K562 (cell line): Measurements from ENCODE around the gene CFAP251.

Source experiments
- CXXC5 ChIP-seq: fragments of 250-450 bp; sonication (Bioruptor Pico); IDR thresholded peaks from 2 replicates; pipeline ENCODE4 v1.8.0; 2022; ENCODE audit warnings: inconsistent platforms, mild to moderate bottlenecking, moderate library complexity
- EGR1 ChIP-seq: fragments of 450-650 bp; conservative IDR thresholded peaks from 2 replicates; pipeline ENCODE4 v1.6.1; 2017; ENCODE audit warnings: mild to moderate bottlenecking

GRCh38 chr12:121957861-121958515 lies 39.6 kb downstream of the CFAP251 start:
- TF ChIP-seq CXXC5 (CRISPR knock-in tag) (no peak), EGR1 (no peak)
